GM12878 (cell line): ENCODE measurements around the gene STPG1. TPM values are rescaled to one million over a fixed set of nuclear protein-coding genes. Genes with fewer than 3 reads are reported as not detected.

Experiments
- ATF2 ChIP-seq: IDR thresholded peaks from 2 replicates; pipeline ENCODE4 v1.6.1; 2012; ENCODE audit warnings: low read length, inconsistent platforms
- BCL3 ChIP-seq: IDR thresholded peaks from 2 replicates; pipeline ENCODE4 v1.6.1; 2011; ENCODE audit warnings: borderline replicate concordance, low read depth, mild to moderate bottlenecking, moderate library complexity, low read length; ENCODE audit not compliant: insufficient read depth, poor library complexity, severe bottlenecking
- CEBPZ ChIP-seq: fragments of 150-350 bp; IDR thresholded peaks from 2 replicates; pipeline ENCODE4 v1.6.1; 2016; ENCODE audit warnings: low read depth, low read length
- CREM ChIP-seq: IDR thresholded peaks from 2 replicates; pipeline ENCODE4 v1.6.1; 2014; ENCODE audit warnings: antibody characterized with exemption, low read depth
- CTCF ChIP-seq, 3 experiments: IDR thresholded peaks in 2 of 3; conservative IDR thresholded peaks in 1 of 3; 2 replicates each; pipeline ENCODE4 v1.5.1; 2011; ENCODE audit warnings: low read depth in 3 of 3, low read length in 3 of 3, mild to moderate bottlenecking in 3 of 3, control low read depth in 2 of 3, moderate library complexity in 2 of 3, inconsistent platforms in 1 of 3, mixed read lengths in 1 of 3; ENCODE audit not compliant: control insufficient read depth in 2 of 3, insufficient read depth in 1 of 3; ENCODE audit errors: extremely low read depth in 1 of 3
- EED ChIP-seq: sonication (generic); IDR thresholded peaks from 2 replicates; pipeline ENCODE4 v1.6.1; 2016; ENCODE audit warnings: antibody characterized with exemption, low read depth
- ELK1 ChIP-seq: IDR thresholded peaks from 2 replicates; pipeline ENCODE4 v1.6.1; 2012; ENCODE audit warnings: low read depth, low read length, improper control_type of control experiment
- IRF4 ChIP-seq: IDR thresholded peaks from 2 replicates; pipeline ENCODE4 v1.6.1; 2011; ENCODE audit warnings: low read depth, low read length
- JUNB ChIP-seq: IDR thresholded peaks from 2 replicates; pipeline ENCODE4 v1.6.1; 2016; ENCODE audit warnings: antibody characterized with exemption, mild to moderate bottlenecking
- MYC ChIP-seq: IDR thresholded peaks from 2 replicates; pipeline ENCODE4 v1.6.1; 2011; ENCODE audit warnings: mild to moderate bottlenecking, low read length, moderate library complexity, inconsistent platforms; ENCODE audit not compliant: insufficient read depth, insufficient replicate concordance, insufficient read length, severe bottlenecking
- NFIC ChIP-seq: IDR thresholded peaks from 2 replicates; pipeline ENCODE4 v1.6.1; 2012; ENCODE audit warnings: low read depth, mild to moderate bottlenecking, inconsistent platforms, low read length, moderate library complexity
- NFXL1 ChIP-seq: fragments of 450-650 bp; IDR thresholded peaks from 2 replicates; pipeline ENCODE4 v1.6.1; 2017; ENCODE audit warnings: antibody characterized with exemption, mild to moderate bottlenecking, borderline replicate concordance
- SMAD1 ChIP-seq: fragments of 450-650 bp; IDR thresholded peaks from 2 replicates; pipeline ENCODE4 v1.6.1; 2018; ENCODE audit warnings: mild to moderate bottlenecking, low read depth; ENCODE audit not compliant: partially characterized antibody
- SMC3 ChIP-seq: IDR thresholded peaks from 2 replicates; pipeline ENCODE4 v1.6.1; 2011; ENCODE audit warnings: low read length, improper control_type of control experiment, borderline replicate concordance
- STAT3 ChIP-seq: IDR thresholded peaks from 2 replicates; pipeline ENCODE4 v1.6.1; 2011; ENCODE audit warnings: low read depth, low read length, improper control_type of control experiment
- TAF1 ChIP-seq: IDR thresholded peaks from 2 replicates; pipeline ENCODE4 v1.6.1; 2011; ENCODE audit warnings: mild to moderate bottlenecking, low read depth, low read length, borderline replicate concordance
- TCF7 ChIP-seq: IDR thresholded peaks from 2 replicates; pipeline ENCODE4 v1.6.1; 2014; ENCODE audit warnings: antibody characterized with exemption, borderline replicate concordance
- YBX1 ChIP-seq: fragments of 450-650 bp; IDR thresholded peaks from 2 replicates; pipeline ENCODE4 v1.6.1; 2016; ENCODE audit warnings: antibody characterized with exemption
- YY1 ChIP-seq: IDR thresholded peaks from 2 replicates; pipeline ENCODE4 v1.6.1; 2011; ENCODE audit warnings: low read depth, mild to moderate bottlenecking, low read length
- ZZZ3 ChIP-seq: IDR thresholded peaks from 2 replicates; pipeline ENCODE4 v1.6.1; 2011; ENCODE audit warnings: low read depth; ENCODE audit not compliant: control insufficient read depth, insufficient read length
- polyA plus RNA-seq, 11 experiments: library from polyadenylated mRNA; depleted of rRNA in 4 of 11; unstranded in 6 of 11; stranded (reverse) in 5 of 11; fragments of >200 nt; fragmentation: Nextera tagmentation in 4 of 11; fragmentation: Illumina TruSeq in 1 of 11; extraction: Ambion mirVana in 4 of 11; extraction: Trizol in 1 of 11; gene quantifications; 1 replicate in 1 of 11; 2 replicates in 10 of 11; pipeline versions ENCODE4 v1.2.1 to v1.2.3, GENCODE V29; 2011 to 2016; ENCODE audit warnings: inconsistent platforms in 2 of 11, missing spikeins in 2 of 11, low read depth in 1 of 11
- total RNA-seq, 4 experiments: library from RNA; depleted of rRNA in 3 of 4; stranded (reverse); fragments of >200 nt in 3 of 4; fragmentation: Illumina TruSeq in 1 of 4; extraction: Trizol in 1 of 4; gene quantifications; 2 replicates each; pipeline versions ENCODE4 v1.2.1 to v1.2.3, GENCODE V29; 2013 to 2021

The STPG1 gene
- total and polyA plus RNA-seq, 10 of the 15 experiments (the other 5 are each of a cell fraction or from before 2014, with no cell fraction given): 0.22 to 2.6 (median 0.73) TPM

GRCh38 chr1:24364975-24365678, 48.5 kb downstream of the STPG1 start (continued):
- TF ChIP-seq CREM (peak; percentile 72; the same call in 1 of the 2 replicates), TCF7 (no peak), CEBPZ (no peak), TAF1 (no peak), YY1 (no peak), NFXL1 (no peak), MYC (no peak), YBX1 (no peak), JUNB (peak; percentile 80), SMC3 (no peak), STAT3 (no peak), ATF2 (peak; percentile 63; the same call in 1 of the 2 replicates), EED (peak; percentile 87), BCL3 (peak; percentile 47), NFIC (peak; percentile 61; the same call in 1 of the 2 replicates), CTCF (IDR thresholded peaks at IDR 0.05 in 2 of 3, conservative IDR thresholded peaks at IDR 0.05 in 1 of 3; ENCODE audit: control insufficient read depth in 2 of 3, extremely low read depth in 1 of 3, insufficient read depth in 1 of 3, low read depth in 3 of 3, low read length in 3 of 3) (no peak), SMAD1 (no peak), ELK1 (no peak), IRF4 (0 out of 2 replicates have a peak, but pooled peaks have one; percentile 22), ZZZ3 (no peak)
